ENCODE data around the gene TBX15.

The TBX15 gene

GRCh38 chr1:118988186-118989005 lies at the start of gene TBX15:
TBX15 (minus strand) TSS chr1:118988343; CDS start chr1:118987795, 548 bp downstream.
- DNase-seq, result no peak

GRCh38 chr1:119034359-119034758 lies 46.2 kb upstream of the TBX15 start:
- no peak for DNase-seq

DNA sequence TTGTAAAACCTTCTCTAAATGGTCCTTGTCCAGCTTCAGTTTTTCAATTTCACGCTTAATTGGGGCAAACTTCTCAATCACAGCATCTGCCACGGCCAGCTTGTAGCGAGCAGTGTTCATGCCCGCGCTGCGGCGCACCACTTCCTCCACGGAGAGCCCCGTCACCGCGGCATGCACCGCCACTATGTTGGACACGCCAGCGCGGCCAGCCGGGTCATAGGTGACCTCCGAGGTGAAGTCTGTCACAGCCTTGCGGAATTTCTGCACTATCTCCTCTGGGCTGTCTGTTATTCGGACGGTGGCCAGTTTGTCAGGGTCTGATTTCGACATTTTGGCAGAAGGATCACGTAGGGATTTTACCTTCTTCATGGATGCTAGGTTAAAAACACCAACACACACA lies 44.8 kb upstream of the TBX15 start:
- no peak for DNase-seq

DNA sequence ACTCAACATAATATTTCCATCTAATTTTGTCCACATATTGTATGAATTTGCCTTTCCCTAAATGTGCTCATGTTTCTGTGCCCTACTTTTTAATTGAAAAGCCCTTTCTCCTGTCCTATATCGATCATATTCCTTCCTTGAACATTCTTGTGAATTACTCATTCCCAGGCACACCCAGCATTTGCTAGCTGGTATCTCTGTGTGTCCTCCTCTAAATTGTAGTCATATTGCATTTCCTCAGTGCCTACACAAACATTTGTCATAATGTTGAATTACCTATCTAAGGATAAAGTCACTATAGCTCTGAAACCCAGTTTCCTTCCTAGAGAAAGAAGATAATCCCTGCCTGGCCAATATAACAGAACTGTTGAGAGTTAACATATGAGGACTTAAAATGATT lies 39.6 kb upstream of the TBX15 start:
- DNase-seq, result no peak

DNA sequence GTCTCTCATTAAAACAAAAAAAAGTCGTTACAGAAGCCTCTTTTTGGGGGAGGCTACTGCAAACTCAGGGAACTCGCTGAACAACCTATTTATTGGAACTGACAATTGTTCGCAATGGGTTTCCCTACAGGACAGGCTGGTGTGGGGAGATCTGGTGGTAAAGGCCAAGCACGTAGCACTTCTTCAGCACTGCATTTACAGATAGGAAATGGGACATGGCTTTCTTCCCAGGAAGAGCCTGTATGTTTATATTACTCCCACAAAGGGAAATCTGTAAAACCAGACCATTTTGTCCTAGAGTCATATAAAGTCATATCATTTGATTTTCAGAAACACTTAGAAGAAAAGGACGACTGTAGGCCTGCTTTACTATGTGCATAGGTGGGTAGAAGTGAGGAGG lies 38.8 kb upstream of the TBX15 start:
- DNase-seq, result no peak

DNA sequence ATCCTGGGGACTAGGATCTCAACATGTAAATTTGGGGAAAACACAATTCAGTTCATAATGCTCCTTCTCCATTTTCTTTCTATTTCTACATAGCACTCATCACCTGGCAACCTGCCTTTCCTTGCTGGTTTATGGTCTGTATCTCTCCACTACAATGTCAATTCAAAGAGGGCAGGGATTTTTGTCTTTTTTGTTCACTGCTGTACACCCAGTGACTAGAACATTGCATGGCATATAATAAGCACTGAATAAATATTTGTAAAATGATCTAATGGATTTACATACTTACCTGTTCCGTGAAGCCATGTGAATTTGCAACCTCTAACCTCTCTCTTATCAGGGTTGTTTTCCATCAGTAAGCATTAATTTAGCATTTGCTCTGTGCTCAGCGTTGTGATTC lies 27.4 kb upstream of the TBX15 start:
- no peak for DNase-seq

DNA sequence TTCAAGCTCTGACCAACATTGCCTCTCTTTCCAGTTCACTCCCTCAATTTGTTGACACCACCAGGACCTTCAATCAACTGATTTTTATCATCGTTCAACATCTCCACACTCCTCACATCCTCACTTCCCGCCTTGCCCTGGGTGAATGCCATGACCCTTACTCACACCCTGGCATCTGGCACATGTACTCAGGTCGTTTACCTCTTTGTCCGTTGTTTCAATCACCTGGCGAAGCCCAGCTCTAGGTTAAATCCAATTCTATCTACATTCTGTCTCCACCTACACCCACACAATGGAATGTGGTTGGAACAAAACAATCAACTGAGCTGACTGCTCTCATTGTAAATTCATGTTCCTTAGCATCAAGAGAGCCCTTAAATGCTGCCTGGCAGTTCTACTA lies 24.2 kb upstream of the TBX15 start:
- no peak for DNase-seq

GRCh38 chr1:119011706-119012105 lies 23.6 kb upstream of the TBX15 start:
- no peak for DNase-seq

GRCh38 chr1:119011116-119011515 lies 23.0 kb upstream of the TBX15 start:
- no peak for DNase-seq

DNA sequence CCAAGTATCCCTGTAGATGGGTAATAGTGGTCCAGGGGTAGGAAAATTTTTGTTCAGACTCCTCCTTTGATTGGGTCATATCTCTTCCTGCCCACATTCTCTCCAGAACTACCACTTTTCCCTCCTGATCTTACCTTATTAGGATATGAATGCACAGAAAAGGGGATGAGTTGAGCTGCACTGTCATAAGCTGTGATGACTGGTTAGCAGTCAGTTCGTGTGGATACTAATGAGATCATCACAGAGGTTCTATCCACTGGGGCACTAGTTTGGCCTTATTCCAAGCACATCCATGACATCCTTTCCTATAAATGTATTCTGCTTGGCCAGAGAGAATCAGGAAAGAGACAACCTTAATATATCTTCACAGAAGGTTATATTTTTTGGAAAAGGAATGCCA lies 22.1 kb upstream of the TBX15 start:
- DNase-seq, result no peak

GRCh38 chr1:119009312-119009655 lies 21.1 kb upstream of the TBX15 start:
- no peak for DNase-seq

DNA sequence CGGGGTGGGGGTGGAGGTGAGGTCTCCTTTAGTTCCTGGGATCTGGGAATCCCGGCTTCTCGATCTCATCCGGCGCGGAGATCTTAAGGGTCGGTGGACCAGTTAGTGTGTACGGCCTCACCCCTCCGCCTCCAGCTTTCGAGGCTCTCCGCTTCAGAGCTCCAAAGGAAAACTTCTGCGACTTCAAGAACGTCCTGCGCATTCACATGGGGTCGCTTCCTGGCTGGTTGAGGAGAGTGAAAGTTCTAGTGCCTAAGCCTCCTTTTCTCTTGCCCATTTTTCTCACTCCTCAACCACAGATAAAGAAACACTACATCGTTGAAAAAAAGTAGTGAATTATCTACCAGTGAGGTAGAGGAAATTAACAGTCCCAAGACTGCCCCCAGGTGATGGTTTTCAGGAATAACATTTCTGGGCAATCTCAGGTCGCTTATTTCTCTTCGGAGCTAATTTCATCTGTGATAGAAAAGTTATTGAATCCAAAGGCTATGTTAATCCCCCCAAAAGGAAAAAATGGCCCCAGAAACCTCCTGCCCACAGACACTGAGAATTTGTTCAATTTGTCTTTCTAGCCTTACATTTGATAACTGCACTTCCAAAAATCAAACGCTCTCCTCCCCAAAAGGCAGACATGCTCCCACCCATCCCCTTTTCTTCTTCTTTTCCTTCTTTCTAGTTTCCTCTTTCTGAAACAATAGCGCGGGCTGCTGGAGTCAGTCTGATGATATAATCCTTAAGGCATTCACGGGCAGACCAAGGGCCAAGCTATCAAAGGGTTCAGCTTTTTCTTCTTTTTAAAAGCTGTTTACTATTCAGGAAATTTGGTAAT lies 20.6 kb upstream of the TBX15 start:
- no peak for DNase-seq

GRCh38 chr1:119007670-119008482 lies 19.7 kb upstream of the TBX15 start:
- DNase-seq, result no peak

DNA sequence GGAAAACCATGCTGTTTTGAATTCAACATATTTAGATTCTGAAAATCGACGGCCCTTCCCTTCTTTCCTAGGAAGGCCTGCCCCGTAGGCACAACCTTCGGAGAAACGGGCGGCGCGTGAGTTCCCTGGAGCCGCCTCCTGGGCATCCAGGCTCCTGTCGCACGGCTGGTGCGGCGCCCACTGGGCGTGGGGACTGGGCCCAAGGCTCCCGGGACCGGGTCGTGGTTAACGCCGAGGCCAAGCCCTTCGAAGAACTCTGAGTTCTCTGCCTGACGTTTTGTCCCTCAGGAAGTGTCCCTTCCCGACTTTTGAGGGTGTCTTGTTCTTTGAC lies 19.2 kb upstream of the TBX15 start:
- no peak for DNase-seq

GRCh38 chr1:119006406-119007279 lies 18.5 kb upstream of the TBX15 start:
- DNase-seq, result no peak

DNA sequence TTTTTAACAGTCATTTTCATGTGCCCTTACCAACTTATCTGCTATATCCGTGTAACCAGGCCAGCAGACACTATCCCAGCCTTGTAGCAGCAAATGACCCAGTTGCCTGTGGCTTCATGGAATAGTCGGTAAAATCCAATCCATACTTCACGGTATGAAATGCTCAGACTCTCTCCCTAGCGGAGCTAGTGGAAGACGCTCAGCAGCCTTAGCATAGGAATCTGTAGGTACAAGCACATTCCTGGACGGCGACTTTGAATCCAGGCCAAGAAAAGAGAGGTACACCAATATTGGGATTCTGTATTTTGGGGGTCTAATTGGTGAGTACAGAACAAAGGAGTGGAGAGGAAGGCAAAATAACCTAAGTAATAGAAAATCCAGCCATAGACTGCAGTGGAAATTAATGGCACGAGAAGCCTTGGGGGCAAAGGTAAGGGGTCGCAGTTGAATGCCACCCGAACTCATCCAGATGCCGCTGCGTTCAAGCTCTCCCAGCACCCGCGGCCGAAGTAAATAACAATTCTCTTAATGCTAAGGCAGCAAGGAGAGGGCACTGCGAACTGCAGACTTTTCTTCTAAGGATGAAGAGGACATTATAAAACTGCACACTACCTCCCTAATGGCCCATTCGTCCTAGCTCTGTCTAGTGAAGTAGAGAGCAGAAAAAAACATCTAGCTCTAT lies 17.7 kb upstream of the TBX15 start:
- no peak for DNase-seq

- no peak for DNase-seq
These were observed 16.6 kb upstream of the TBX15 start for GRCh38 chr1:119004781-119005180.

- DNase-seq, result no peak
These were observed 16.0 kb upstream of the TBX15 start for GRCh38 chr1:119004129-119004527.

DNA sequence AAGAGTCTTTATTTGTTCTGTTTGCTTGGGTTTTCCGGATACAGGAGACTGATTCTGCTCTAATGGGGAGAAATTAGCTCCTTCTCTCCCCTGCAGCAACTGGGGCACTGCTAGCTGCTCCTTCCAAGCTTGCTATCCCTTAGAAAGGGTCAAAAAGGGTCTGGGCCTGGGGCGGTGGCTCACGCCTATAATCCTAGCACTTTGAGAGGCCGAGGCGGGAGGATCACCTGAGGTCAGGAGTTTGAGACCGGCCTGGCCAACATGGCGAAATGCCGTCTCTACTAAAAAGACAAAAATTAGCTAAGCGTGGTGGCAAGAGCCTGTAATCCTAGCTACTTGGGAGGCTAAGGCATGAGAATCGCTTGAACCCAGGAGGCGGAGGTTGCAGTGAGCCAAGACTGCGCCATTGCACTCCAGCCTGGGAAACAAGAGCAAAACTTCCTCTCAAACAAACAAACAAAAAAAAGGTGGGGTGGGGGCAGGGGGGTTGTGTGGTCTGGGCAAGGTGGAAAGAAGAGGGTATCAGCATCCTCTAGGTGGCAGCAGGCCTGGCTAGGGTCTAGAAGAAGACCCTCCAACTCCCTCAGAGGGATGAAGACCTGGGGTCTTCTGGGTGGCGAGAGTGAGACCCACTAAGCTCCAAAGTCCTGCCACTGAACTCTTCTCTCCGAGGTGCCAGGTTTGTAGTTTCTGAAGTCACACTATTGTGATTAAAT lies 15.4 kb upstream of the TBX15 start:
- no peak for DNase-seq

- no peak for DNase-seq
These were observed 14.0 kb upstream of the TBX15 start for GRCh38 chr1:119002028-119002686.
